ENCODE data around the gene NPEPL1.

NPEPL1 gene

DNA sequence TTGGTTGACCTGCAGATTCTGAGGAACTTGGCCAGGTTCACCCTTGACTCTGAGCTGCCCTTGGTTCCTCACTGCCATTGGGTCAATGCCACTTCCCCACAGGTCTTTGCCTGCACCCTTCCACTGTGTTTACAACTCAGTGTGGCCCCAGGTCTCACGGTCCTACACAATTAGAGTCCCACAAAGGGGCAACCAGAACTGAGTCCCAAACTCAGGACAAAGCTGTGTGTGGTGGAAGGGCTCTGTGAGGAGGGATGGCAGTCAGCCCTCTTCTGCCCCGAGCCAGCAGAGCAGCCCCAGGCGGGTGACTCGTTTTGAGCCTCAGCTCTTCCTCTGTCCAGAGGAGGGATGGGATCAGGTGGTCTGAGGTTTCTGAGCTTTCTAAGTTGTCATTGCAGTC lies 69.5 kb downstream of the NPEPL1 start:
- H3K4me3 ChIP-seq (ENCODE audit: low read depth, low read length) = no peak overlapping the region
- TF ChIP-seq, protein P1, sequence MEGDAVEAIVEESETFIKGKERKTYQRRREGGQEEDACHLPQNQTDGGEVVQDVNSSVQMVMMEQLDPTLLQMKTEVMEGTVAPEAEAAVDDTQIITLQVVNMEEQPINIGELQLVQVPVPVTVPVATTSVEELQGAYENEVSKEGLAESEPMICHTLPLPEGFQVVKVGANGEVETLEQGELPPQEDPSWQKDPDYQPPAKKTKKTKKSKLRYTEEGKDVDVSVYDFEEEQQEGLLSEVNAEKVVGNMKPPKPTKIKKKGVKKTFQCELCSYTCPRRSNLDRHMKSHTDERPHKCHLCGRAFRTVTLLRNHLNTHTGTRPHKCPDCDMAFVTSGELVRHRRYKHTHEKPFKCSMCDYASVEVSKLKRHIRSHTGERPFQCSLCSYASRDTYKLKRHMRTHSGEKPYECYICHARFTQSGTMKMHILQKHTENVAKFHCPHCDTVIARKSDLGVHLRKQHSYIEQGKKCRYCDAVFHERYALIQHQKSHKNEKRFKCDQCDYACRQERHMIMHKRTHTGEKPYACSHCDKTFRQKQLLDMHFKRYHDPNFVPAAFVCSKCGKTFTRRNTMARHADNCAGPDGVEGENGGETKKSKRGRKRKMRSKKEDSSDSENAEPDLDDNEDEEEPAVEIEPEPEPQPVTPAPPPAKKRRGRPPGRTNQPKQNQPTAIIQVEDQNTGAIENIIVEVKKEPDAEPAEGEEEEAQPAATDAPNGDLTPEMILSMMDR (IDR thresholded peaks at IDR 0.05; ENCODE audit: low read depth, low read length) = no peak

DNA sequence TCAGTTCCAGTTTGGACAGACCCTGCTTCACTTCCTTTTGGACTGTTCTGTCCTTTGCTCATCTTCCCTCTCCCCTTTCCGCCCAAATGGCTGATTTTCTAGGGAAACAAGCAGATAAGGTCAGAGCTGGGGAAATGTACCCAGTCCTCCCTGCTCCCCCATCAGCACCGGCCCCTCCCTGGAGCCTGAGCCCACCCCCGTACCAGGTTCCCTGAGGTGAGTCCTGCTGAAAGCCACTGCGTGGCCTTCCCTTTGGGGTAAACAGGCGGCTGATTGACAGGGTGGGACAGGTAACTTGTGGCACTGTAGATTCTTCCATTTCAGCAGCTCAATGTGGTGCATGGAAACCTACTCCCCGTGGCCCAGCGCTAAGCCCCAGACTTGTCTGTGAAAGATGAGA lies 70.5 kb downstream of the NPEPL1 start:
- TF ChIP-seq, protein P1 (IDR thresholded peaks at IDR 0.05; ENCODE audit: low read depth, low read length) = no peak
- no peak overlapping the region for H3K4me3 ChIP-seq (ENCODE audit: low read depth, low read length)

Data from WI38 (cell line).